HUES64 (cell line): ENCODE data around the gene ARHGEF25.
"Not testable (repeated sequence)": the region's sequence is repeated elsewhere in the genome, so short reads cannot be mapped to it uniquely, and the experiment has no call there.

Experiments used
- H3K27ac ChIP-seq: 2 replicates; pipeline ENCODE4 v1.7.0; 2013; ENCODE audit warnings: low read depth, low read length, inconsistent platforms
- H3K27me3 ChIP-seq: 2 replicates; pipeline ENCODE4 v1.6.1; 2013; ENCODE audit warnings: mild to moderate bottlenecking, low read length; ENCODE audit not compliant: insufficient read depth
- H3K36me3 ChIP-seq: 2 replicates; pipeline ENCODE4 v1.6.1; 2013; ENCODE audit warnings: mild to moderate bottlenecking, low read length; ENCODE audit not compliant: insufficient read depth
- H3K4me1 ChIP-seq: 2 replicates; pipeline ENCODE4 v1.6.1; 2013; ENCODE audit warnings: mild to moderate bottlenecking, low read length, moderate library complexity; ENCODE audit not compliant: insufficient read depth
- H3K4me3 ChIP-seq: 2 replicates; pipeline ENCODE4 v1.5.1; 2013; ENCODE audit warnings: mild to moderate bottlenecking, low read length, moderate library complexity
- H3K9ac ChIP-seq: 2 replicates; pipeline ENCODE4 v1.6.1; 2013; ENCODE audit warnings: mild to moderate bottlenecking, low read depth, low read length
- H3K9me3 ChIP-seq: 2 replicates; pipeline ENCODE4 v1.6.1; 2013; ENCODE audit warnings: low read depth, low read length; ENCODE audit not compliant: insufficient read depth
- WGBS: fragments of 150-250, 120-280 bp; methylation state at CpG from one replicate; pipeline ENCODE4 v1.1.7; 2013; ENCODE audit warnings: missing lambda C conversion rate; 5-methylcytosine and 5-hydroxymethylcytosine counted together

ARHGEF25 gene

DNA sequence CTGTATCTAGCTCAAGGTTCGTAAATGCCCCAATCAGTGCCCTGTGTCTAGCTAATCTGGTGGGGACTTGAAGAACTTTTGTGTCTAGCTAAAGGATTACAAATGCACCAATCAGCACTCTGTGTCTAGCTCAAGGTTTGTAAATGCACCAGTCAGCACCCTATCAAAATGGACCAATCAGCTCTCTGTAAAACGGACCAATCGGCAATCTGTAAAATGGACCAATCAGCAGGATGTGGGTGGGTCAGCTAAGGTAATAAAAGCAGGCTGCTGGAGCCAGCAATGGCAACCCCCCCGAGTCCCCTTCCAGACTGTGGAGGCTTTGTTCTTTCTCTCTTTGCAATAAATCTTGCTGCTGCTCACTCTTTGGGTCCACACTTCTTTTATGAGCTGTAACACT is 45.2 kb downstream of the ARHGEF25 start:
- WGBS, result 87% methylated on average over 4 of the region's 4 CpGs
- H3K4me3 ChIP-seq, H3K27ac ChIP-seq, H3K36me3 ChIP-seq, H3K27me3 ChIP-seq, H3K4me1 ChIP-seq, H3K9ac ChIP-seq: not testable (repeated sequence)
- H3K9me3 ChIP-seq, result peaks cover 44% of the 10 kb centered on the region

DNA sequence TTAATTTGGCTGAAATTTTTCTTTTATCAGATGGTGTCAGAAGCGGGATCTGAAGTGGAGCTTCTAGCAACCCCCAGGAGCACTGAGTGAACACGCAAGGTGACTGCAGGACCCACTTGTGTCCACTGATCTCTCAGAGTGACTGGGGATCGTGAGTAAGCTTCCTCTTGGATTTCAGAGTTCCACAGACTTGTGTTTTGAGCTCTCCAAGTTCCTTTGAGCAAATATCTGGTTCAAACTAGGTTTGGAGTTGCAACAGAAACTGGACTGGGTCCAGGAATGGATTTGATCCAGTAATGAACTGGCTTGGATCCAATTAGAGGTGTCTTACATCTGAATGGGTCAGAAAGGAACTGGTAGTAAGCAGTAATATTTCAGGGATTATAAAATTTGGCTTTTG is 46.5 kb downstream of the ARHGEF25 start:
- whole genome bisulfite sequencing, result 67% methylated on average over 3 of the region's 3 CpGs
- Histone ChIP-seq H3K27me3 (no peaks in the 10 kb centered on the region), H3K36me3 (no peaks in the 10 kb centered on the region), H3K4me3 (no peak overlapping the region), H3K27ac (no peak overlapping the region), H3K4me1 (no peaks in the 10 kb centered on the region), H3K9ac (no peak overlapping the region), H3K9me3 (peaks cover 54% of the 10 kb centered on the region)

DNA sequence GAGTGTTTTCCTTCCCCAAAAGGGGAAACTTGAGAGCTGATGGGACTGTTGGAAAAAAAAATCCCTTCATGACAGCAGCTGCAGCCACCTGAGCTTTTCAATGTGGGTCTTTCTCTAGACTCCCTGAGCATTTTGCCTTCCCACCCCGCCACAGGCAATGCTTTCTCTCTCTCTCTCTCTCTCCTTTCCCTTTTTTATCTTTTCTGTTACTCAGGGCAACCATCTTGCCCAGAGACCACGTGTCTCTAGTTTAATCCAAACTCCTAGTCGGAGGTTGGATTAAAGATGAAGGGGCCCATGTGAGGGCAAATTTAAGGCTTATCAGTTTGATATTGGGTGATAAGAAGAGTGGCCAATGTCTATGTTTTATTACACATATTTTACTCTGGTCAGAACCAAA is 47.7 kb downstream of the ARHGEF25 start:
- no peaks in the 10 kb centered on the region for H3K27me3 ChIP-seq
- H3K9me3 ChIP-seq, result peaks cover 54% of the 10 kb centered on the region
- no peak overlapping the region for H3K27ac ChIP-seq
- 56% methylated on average over 3 of the region's 3 CpGs for WGBS
- H3K4me1 ChIP-seq, result no peaks in the 10 kb centered on the region
- H3K9ac ChIP-seq, result no peak overlapping the region
- no peaks in the 10 kb centered on the region for H3K36me3 ChIP-seq
- no peak overlapping the region for H3K4me3 ChIP-seq

DNA sequence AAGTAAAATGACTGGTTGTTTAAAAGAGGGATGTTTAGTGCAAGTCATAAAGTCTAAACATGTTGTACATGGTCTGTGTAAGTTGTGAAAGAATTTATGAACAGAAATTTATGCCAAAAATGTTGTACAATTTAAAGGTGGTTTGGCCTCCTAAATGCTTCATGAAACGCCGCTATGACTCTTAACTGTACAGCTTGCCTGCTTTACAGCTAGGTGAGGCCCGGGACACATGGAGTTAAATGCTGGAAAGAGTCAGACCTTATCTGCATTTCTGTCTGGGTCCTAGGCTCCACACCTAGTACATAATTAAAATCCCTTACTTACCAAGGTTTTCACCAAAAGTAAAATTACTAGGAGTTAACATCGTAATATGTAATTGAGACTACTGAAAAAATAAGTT is 50.1 kb downstream of the ARHGEF25 start:
- Histone ChIP-seq H3K36me3 (no peaks in the 10 kb centered on the region), H3K9me3 (peaks cover 45% of the 10 kb centered on the region), H3K27me3 (no peaks in the 10 kb centered on the region), H3K9ac (no peak overlapping the region), H3K4me3 (no peak overlapping the region), H3K4me1 (no peaks in the 10 kb centered on the region), H3K27ac (no peak overlapping the region)
- WGBS, result 87% methylated on average over 4 of the region's 4 CpGs

DNA sequence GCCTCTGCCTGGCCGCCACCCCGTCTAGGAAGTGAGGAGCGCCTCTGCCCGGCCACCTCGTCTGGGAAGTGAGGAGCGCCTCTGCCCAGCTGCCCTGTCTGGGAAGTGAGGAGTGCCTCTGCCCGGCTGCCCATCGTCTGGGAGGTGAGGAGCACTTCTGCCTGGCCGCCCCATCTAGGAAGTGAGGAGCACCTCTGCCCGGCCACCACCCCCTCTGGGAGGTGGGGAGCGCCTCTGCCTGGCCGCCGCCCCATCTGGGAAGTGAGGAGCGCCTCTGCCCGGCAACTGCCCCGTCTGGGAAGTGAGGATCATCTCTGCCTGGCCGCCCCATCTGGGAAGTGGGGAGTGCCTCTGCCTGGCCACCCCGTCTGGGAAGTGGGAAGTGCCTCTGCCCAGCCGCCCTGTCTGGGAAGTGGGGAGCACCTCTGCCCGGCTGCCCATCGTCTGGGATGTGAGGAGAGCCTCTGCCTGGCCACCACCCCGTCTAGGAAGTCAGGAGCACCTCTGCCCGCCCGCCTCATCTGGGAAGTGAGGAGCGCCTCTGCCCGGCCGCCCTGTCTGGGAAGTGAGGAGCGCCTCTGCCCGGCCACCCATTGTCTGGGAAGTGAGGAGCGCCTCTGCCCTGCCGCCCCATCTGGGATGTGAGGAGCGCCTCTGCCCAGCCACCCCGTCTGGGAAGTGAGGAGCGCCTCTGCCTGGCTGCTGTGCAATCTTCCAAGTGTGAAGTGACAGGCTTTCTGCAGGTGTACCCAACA is 54.0 kb downstream of the ARHGEF25 start:
- not testable (repeated sequence) for H3K4me1 ChIP-seq, H3K36me3 ChIP-seq, H3K27me3 ChIP-seq, H3K27ac ChIP-seq, H3K4me3 ChIP-seq, H3K9ac ChIP-seq
- peaks cover 38% of the 10 kb centered on the region for H3K9me3 ChIP-seq
- WGBS, result 91% methylated on average over 34 of the region's 34 CpGs
